Measurements from ENCODE around the gene CEND1.

GRCh38 chr11:777288-778255 is 12.3 kb downstream of the CEND1 start, which contains the start of gene GATD1:
- TF ChIP-seq CTCF (conservative IDR thresholded peaks at IDR 0.05) = no peak
- TF ChIP-seq EZH2 (IDR thresholded peaks at IDR 0.05; ENCODE audit: low read depth) = no peak

All from PC-9 (cell line).